ENCODE results near the gene PDSS1.

PDSS1 gene

DNA sequence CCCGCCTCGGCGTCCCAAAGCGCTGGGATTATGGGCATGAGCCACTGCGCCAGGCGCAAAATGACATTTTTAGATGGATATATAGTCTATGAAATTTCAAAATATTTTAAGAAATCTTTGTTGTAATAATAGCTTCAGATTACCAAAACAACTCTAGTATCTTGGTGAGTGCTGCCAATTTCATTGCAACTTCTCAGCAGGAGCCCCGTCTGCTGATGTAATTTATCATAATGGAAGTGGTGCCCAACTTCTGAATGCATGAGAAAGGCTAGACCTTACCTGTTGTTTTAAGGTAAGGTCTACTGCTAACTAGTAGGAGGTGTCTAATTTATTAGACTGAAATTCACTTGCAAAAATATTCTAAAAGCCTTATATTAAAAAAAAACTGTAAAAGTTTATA is 20.0 kb downstream of the PDSS1 start:
- Histone ChIP-seq H3K4me3 (ENCODE audit: low read depth in 1 of 5, low read length in 5 of 5) (no peak overlapping the region), H3K36me3 (ENCODE audit: control insufficient read depth in 5 of 5, insufficient read depth in 5 of 5, low read length in 5 of 5) (peaks cover 10 to 41% (median 15%) of the 10 kb centered on the region in 5 donors), H3K4me1 (ENCODE audit: control insufficient read depth in 5 of 5, insufficient read depth in 5 of 5, low read length in 5 of 5) (no peaks in the 10 kb centered on the region), H3K9ac (ENCODE audit: low read length in 5 of 5) (no peak overlapping the region), H3K27ac (ENCODE audit: low read depth, low read length) (no peak overlapping the region), H3K9me3 (ENCODE audit: control insufficient read depth in 5 of 5, low read length in 5 of 5) (no peaks in the 10 kb centered on the region), H3K27me3 (ENCODE audit: control insufficient read depth in 5 of 5, insufficient read depth in 4 of 5, low read length in 5 of 5) (no peaks in the 10 kb centered on the region)

DNA sequence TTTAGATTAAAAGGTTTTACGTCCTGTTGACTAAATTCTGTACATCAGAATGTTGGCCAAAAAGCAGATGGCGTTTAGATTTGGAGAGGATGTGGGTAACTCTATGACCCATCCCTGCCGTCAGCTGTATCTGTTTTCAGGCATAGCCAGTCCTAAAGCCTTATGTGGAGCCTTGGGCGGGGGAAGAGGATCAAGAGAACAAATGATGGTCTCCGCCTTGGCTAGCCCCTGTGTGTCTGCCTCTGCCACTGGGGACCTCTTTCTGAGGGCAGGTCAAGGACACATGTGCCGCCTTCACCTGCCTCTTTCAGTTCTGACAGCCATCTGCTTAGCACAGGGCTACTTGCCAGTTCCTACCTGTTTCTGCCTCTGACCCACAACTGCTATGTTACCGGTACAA is 24.1 kb downstream of the PDSS1 start:
- no peak overlapping the region for H3K9ac ChIP-seq (ENCODE audit: low read length in 5 of 5)
- H3K27me3 ChIP-seq (ENCODE audit: control insufficient read depth in 5 of 5, insufficient read depth in 4 of 5, low read length in 5 of 5), result no peaks in the 10 kb centered on the region
- no peak overlapping the region for H3K27ac ChIP-seq (ENCODE audit: low read depth, low read length)
- peaks cover 9 to 33% (median 21%) of the 10 kb centered on the region in 5 donors for H3K36me3 ChIP-seq (ENCODE audit: control insufficient read depth in 5 of 5, insufficient read depth in 5 of 5, low read length in 5 of 5)
- no peaks in the 10 kb centered on the region for H3K9me3 ChIP-seq (ENCODE audit: control insufficient read depth in 5 of 5, low read length in 5 of 5)
- no peaks in the 10 kb centered on the region for H3K4me1 ChIP-seq (ENCODE audit: control insufficient read depth in 5 of 5, insufficient read depth in 5 of 5, low read length in 5 of 5)
- no peak overlapping the region for H3K4me3 ChIP-seq (ENCODE audit: low read depth in 1 of 5, low read length in 5 of 5)

DNA sequence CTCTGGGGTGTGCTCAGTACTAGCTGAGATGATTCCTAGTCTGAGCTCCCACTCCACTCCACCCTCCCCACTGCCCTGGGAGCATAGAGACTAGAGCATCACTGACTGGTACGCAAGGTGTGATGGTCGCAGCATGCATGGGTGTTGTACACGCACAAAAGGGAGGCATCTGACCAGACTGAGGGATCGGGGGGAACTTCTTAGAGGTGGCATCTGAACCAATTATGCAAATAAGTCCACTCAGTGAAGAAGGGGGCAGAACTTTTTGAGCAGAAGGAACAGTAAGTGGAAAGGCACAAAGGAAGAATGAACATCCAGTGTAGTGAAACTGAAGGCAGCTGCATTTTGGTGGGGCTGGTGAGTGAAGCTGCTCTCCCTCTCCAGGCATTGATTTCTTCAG is 25.5 kb downstream of the PDSS1 start:
- Histone ChIP-seq H3K27me3 (ENCODE audit: control insufficient read depth in 5 of 5, insufficient read depth in 4 of 5, low read length in 5 of 5) (no peaks in the 10 kb centered on the region), H3K36me3 (ENCODE audit: control insufficient read depth in 5 of 5, insufficient read depth in 5 of 5, low read length in 5 of 5) (peaks cover 9 to 33% (median 18%) of the 10 kb centered on the region in 5 donors), H3K27ac (ENCODE audit: low read depth, low read length) (no peak overlapping the region), H3K4me1 (ENCODE audit: control insufficient read depth in 5 of 5, insufficient read depth in 5 of 5, low read length in 5 of 5) (no peaks in the 10 kb centered on the region), H3K4me3 (ENCODE audit: low read depth in 1 of 5, low read length in 5 of 5) (no peak overlapping the region), H3K9me3 (ENCODE audit: control insufficient read depth in 5 of 5, low read length in 5 of 5) (no peaks in the 10 kb centered on the region), H3K9ac (ENCODE audit: low read length in 5 of 5) (no peak overlapping the region)

DNA sequence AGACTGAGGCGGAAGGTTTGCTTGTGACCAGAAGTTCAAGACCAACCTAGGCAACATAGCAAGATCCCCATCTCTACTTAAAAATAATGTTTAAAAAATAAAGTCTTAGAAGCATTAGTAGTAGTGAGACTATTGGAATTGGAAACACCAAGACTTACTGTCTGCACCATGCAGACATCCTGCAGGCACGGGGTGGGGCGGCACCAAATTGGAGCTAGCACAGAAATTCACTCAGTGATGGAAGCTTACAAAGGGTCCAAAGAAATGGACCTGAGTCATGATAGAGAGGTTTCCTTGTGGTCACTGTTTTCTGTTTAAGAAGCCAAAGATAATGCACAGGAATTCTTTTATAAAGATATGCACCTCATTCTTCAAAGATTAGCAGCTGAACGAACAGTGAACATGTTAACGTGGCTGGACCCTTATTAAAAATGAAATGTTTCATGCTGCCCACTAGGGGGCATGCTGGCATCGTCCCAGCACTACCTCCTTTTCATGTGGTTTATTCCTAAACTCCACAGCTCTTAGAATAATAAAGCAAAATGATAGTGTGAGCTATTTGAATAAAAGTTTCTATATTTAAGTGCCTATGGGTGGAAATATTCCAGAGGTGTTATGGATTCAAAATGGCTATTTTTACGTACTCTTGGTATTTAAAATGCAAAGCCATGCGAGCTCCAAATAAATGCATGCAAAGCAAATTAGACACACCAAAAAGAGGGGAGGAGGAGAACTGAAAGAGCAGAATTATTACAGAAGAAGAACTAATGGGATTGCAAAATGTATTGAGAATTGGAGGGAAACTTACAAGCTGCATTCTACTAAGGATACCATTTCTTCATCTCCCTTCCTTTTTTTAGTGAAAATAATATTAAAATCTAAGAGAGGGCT is 28.6 kb downstream of the PDSS1 start:
- no peak overlapping the region for H3K9ac ChIP-seq (ENCODE audit: low read length in 5 of 5)
- H3K9me3 ChIP-seq (ENCODE audit: control insufficient read depth in 5 of 5, low read length in 5 of 5), result no peaks in the 10 kb centered on the region

DNA sequence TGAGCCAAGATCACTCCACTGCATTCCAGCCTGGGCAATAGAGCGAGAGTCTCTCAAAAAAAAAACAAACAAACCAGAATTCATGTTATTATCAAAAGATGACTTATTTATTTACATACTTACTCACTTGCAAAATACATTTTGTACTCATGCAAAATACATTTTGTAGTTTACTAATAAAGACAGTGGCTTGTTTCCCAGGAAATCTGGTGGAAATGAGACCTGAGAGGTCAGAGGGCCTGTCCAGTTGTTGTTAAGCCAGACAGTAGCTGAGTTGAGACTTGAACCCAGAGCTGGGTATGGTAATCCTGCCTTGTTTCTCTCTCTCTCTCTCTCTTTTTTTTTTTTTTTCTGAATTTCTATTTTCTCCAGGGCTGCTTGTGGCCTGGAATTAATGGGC is 29.5 kb downstream of the PDSS1 start:
- Histone ChIP-seq H3K4me1 (ENCODE audit: control insufficient read depth in 5 of 5, insufficient read depth in 5 of 5, low read length in 5 of 5) (no peaks in the 10 kb centered on the region), H3K36me3 (ENCODE audit: control insufficient read depth in 5 of 5, insufficient read depth in 5 of 5, low read length in 5 of 5) (peaks cover 8 to 27% (median 24%) of the 10 kb centered on the region in 5 donors), H3K9ac (ENCODE audit: low read length in 5 of 5) (no peak overlapping the region), H3K27me3 (ENCODE audit: control insufficient read depth in 5 of 5, insufficient read depth in 4 of 5, low read length in 5 of 5) (no peaks in the 10 kb centered on the region), H3K4me3 (ENCODE audit: low read depth in 1 of 5, low read length in 5 of 5) (no peak overlapping the region), H3K27ac (ENCODE audit: low read depth, low read length) (no peak overlapping the region), H3K9me3 (ENCODE audit: control insufficient read depth in 5 of 5, low read length in 5 of 5) (no peaks in the 10 kb centered on the region)

More for the DNA sequence above, 28.6 kb downstream of the PDSS1 start:
- Histone ChIP-seq H3K27me3 (ENCODE audit: control insufficient read depth in 5 of 5, insufficient read depth in 4 of 5, low read length in 5 of 5) (no peaks in the 10 kb centered on the region), H3K4me3 (ENCODE audit: low read depth in 1 of 5, low read length in 5 of 5) (no peak overlapping the region), H3K4me1 (ENCODE audit: control insufficient read depth in 5 of 5, insufficient read depth in 5 of 5, low read length in 5 of 5) (no peaks in the 10 kb centered on the region), H3K36me3 (ENCODE audit: control insufficient read depth in 5 of 5, insufficient read depth in 5 of 5, low read length in 5 of 5) (peaks cover 6 to 28% (median 24%) of the 10 kb centered on the region in 5 donors), H3K27ac (ENCODE audit: low read depth, low read length) (no peak overlapping the region)

DNA sequence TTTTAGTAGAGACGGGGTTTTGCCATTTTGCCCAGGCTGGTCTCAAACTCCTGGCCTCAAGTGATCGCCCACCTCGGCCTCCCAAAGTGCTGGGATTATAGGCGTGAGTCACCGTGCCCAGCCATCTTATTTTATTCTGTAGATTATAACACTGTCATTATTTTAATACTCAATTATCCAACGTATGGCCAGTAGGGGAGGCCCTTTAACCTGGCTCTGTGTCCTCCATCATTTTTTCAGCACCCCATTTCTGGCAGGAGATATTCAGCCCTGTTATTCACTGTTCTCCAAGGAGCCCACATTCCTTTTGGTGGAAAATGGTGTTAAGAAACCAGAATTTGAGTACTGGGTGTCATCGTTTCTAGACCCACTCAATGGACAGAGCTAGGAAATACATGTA is 31.5 kb downstream of the PDSS1 start:
- H3K9me3 ChIP-seq (ENCODE audit: control insufficient read depth in 5 of 5, low read length in 5 of 5), result no peaks in the 10 kb centered on the region
- H3K27me3 ChIP-seq (ENCODE audit: control insufficient read depth in 5 of 5, insufficient read depth in 4 of 5, low read length in 5 of 5), result no peaks in the 10 kb centered on the region
- no peak overlapping the region for H3K27ac ChIP-seq (ENCODE audit: low read depth, low read length)
- no peak overlapping the region for H3K4me3 ChIP-seq (ENCODE audit: low read depth in 1 of 5, low read length in 5 of 5)
- H3K4me1 ChIP-seq (ENCODE audit: control insufficient read depth in 5 of 5, insufficient read depth in 5 of 5, low read length in 5 of 5), result no peaks in the 10 kb centered on the region
- no peak overlapping the region for H3K9ac ChIP-seq (ENCODE audit: low read length in 5 of 5)
- peaks cover 14 to 31% (median 23%) of the 10 kb centered on the region in 5 donors for H3K36me3 ChIP-seq (ENCODE audit: control insufficient read depth in 5 of 5, insufficient read depth in 5 of 5, low read length in 5 of 5)

DNA sequence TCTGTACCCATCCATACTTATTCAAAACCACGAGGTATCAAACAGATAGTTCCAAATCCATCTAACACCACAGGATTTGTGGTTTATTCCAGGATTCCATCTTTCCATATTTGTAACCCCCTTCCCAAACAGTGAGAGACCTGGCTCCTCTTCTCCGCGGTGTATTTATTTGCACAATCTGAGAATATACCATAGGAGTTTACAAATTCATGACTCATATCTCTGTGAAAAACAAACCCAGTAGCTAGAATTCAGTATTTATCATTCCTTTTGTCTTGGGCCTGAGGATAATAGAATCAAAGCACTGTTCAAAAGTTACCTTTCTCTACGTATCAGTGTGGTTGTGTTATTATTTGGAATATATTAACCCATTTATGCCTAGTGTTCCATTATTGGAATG is 31.9 kb downstream of the PDSS1 start:
- Histone ChIP-seq H3K36me3 (ENCODE audit: control insufficient read depth in 5 of 5, insufficient read depth in 5 of 5, low read length in 5 of 5) (peaks cover 15 to 30% (median 26%) of the 10 kb centered on the region in 5 donors), H3K27me3 (ENCODE audit: control insufficient read depth in 5 of 5, insufficient read depth in 4 of 5, low read length in 5 of 5) (no peaks in the 10 kb centered on the region), H3K4me1 (ENCODE audit: control insufficient read depth in 5 of 5, insufficient read depth in 5 of 5, low read length in 5 of 5) (no peaks in the 10 kb centered on the region), H3K9ac (ENCODE audit: low read length in 5 of 5) (no peak overlapping the region), H3K4me3 (ENCODE audit: low read depth in 1 of 5, low read length in 5 of 5) (no peak overlapping the region), H3K9me3 (ENCODE audit: control insufficient read depth in 5 of 5, low read length in 5 of 5) (no peaks in the 10 kb centered on the region), H3K27ac (ENCODE audit: low read depth, low read length) (no peak overlapping the region)

DNA sequence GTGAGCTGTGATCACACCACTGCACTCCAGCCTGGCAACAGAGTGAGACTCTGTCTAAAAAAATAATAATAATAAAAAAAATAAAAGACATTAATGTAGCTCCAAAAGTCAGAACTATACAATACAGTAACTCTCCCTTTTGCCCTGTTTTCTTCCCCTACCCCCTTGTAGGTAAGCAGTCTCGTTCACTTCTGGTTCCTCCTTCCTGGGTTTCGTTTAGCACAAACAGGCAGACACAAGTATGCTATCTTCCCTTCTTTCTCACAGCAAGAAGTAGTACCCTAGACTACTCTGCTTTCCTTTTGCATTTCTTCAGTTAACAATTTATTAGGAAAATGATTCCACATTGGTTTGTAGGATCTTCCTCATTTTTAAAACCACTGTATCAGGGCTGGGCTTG is 33.1 kb downstream of the PDSS1 start:
- H3K4me3 ChIP-seq (ENCODE audit: low read depth in 1 of 5, low read length in 5 of 5), result no peak overlapping the region
- peaks cover 8 to 28% (median 26%) of the 10 kb centered on the region in 5 donors for H3K36me3 ChIP-seq (ENCODE audit: control insufficient read depth in 5 of 5, insufficient read depth in 5 of 5, low read length in 5 of 5)
- no peaks in the 10 kb centered on the region for H3K9me3 ChIP-seq (ENCODE audit: control insufficient read depth in 5 of 5, low read length in 5 of 5)
- H3K4me1 ChIP-seq (ENCODE audit: control insufficient read depth in 5 of 5, insufficient read depth in 5 of 5, low read length in 5 of 5), result no peaks in the 10 kb centered on the region
- no peaks in the 10 kb centered on the region for H3K27me3 ChIP-seq (ENCODE audit: control insufficient read depth in 5 of 5, insufficient read depth in 4 of 5, low read length in 5 of 5)
- H3K27ac ChIP-seq (ENCODE audit: low read depth, low read length), result no peak overlapping the region
- no peak overlapping the region for H3K9ac ChIP-seq (ENCODE audit: low read length in 5 of 5)

DNA sequence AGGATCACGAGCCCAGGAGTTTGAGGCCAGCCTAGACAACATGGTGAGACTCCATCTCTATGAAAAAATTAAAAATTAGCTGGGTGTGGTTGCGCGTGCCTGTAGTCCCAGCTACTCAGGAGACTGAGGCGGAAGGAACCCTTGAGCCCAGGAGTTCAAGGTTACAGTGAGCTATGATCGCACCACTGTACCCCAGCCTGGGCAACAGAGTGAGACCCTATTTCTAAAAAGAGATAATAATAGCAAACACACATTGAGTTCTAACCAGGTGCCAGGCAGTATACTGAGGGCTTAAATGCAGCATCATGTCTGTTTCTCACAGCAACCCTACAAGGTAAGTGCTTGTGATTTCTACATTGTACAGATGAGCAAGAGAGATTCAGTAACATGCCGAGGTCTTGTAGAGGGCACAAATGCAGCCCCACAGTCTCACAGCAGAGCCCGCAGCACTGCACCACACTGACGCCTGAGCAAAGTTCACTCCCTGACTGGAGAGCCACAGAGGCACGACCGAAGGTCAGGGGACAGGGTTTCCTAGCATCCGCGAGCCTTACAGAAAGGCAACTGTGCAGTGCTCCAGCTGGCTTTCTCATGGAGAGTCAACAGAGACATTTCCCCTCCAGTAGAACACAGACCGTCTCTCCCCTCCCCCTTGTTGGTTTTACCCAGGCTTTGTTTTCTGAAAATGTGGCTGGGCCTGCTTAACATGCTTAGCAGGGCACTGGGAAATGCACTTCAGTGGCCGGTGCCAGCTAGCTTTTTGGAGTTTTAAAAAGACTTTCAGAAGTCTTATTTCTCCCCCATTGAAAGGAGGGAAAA is 36.5 kb downstream of the PDSS1 start:
- Histone ChIP-seq H3K9ac (ENCODE audit: low read length in 5 of 5) (no peak overlapping the region), H3K36me3 (ENCODE audit: control insufficient read depth in 5 of 5, insufficient read depth in 5 of 5, low read length in 5 of 5) (peaks cover 8 to 37% (median 30%) of the 10 kb centered on the region in 5 donors), H3K4me3 (ENCODE audit: low read depth in 1 of 5, low read length in 5 of 5) (no peak overlapping the region)

DNA sequence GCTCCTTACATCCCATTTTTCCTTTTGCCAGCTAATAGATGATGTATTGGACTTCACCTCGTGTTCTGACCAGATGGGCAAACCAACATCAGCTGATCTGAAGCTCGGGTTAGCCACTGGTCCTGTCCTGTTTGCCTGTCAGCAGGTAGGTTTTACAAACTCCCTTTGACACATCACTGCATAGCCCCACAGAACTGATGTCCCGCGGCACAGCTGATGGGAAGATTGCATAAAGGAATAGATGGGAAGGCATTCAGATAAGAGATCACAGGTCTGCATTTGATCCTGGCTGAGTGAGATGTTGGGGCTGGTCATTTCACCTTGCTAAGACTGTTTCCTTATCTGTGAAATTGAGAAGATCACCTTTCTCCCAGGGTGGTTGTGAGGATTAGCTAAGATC is 37.9 kb downstream of the PDSS1 start:
- H3K4me1 ChIP-seq (ENCODE audit: control insufficient read depth in 5 of 5, insufficient read depth in 5 of 5, low read length in 5 of 5), result peaks cover 0 to 6% (median 0%) of the 10 kb centered on the region in 5 donors
- no peak overlapping the region for H3K27ac ChIP-seq (ENCODE audit: low read depth, low read length)
- H3K4me3 ChIP-seq (ENCODE audit: low read depth in 1 of 5, low read length in 5 of 5), result no peak overlapping the region
- no peaks in the 10 kb centered on the region for H3K9me3 ChIP-seq (ENCODE audit: control insufficient read depth in 5 of 5, low read length in 5 of 5)
- H3K36me3 ChIP-seq (ENCODE audit: control insufficient read depth in 5 of 5, insufficient read depth in 5 of 5, low read length in 5 of 5), result peaks cover 2 to 33% (median 28%) of the 10 kb centered on the region in 5 donors
- no peaks in the 10 kb centered on the region for H3K27me3 ChIP-seq (ENCODE audit: control insufficient read depth in 5 of 5, insufficient read depth in 4 of 5, low read length in 5 of 5)
- no peak overlapping the region for H3K9ac ChIP-seq (ENCODE audit: low read length in 5 of 5)

More for the DNA sequence above, 36.5 kb downstream of the PDSS1 start:
- no peaks in the 10 kb centered on the region for H3K9me3 ChIP-seq (ENCODE audit: control insufficient read depth in 5 of 5, low read length in 5 of 5)
- H3K4me1 ChIP-seq (ENCODE audit: control insufficient read depth in 5 of 5, insufficient read depth in 5 of 5, low read length in 5 of 5), result peaks cover 0 to 6% (median 0%) of the 10 kb centered on the region in 5 donors
- no peaks in the 10 kb centered on the region for H3K27me3 ChIP-seq (ENCODE audit: control insufficient read depth in 5 of 5, insufficient read depth in 4 of 5, low read length in 5 of 5)
- no peak overlapping the region for H3K27ac ChIP-seq (ENCODE audit: low read depth, low read length)

Data from subcutaneous abdominal adipose tissue (tissue), 5 donors.